Mesendoderm (in vitro differentiated cells): ENCODE measurements around the gene PCDHGB2.

Source experiments
- DNase-seq: peaks from one replicate; pipeline ENCODE4 v3.0.0; 2013
- H2AK5ac ChIP-seq: 2 replicates; pipeline ENCODE4 v1.6.1; 2013; ENCODE audit warnings: low read length, inconsistent platforms
- H2BK120ac ChIP-seq: 2 replicates; pipeline ENCODE4 v1.6.1; 2013; ENCODE audit warnings: low read depth, mild to moderate bottlenecking, low read length, moderate library complexity, mixed read lengths
- H2BK15ac ChIP-seq: replicated peaks from 2 replicates; pipeline ENCODE4 v1.6.1; 2013; ENCODE audit warnings: low read depth, mild to moderate bottlenecking, moderate library complexity
- H2BK5ac ChIP-seq: 2 replicates; pipeline ENCODE4 v1.6.1; 2013; ENCODE audit warnings: low read length, inconsistent platforms
- H3K18ac ChIP-seq: 2 replicates; pipeline ENCODE4 v1.6.1; 2013; ENCODE audit warnings: mild to moderate bottlenecking, low read length, mixed read lengths
- H3K23ac ChIP-seq: one replicate; pipeline ENCODE4 v1.6.1; 2013; ENCODE audit warnings: low read length
- H3K27ac ChIP-seq: 2 replicates; pipeline ENCODE4 v1.5.1; 2013; ENCODE audit warnings: low read depth, mild to moderate bottlenecking, inconsistent platforms, low read length, moderate library complexity
- H3K27me3 ChIP-seq: 2 replicates; pipeline ENCODE4 v1.6.1; 2013; ENCODE audit warnings: low read length, control low read depth, mild to moderate bottlenecking, inconsistent platforms; ENCODE audit not compliant: insufficient read depth, poor library complexity
- H3K36me3 ChIP-seq: 2 replicates; pipeline ENCODE4 v1.6.1; 2013; ENCODE audit warnings: low read length, inconsistent platforms; ENCODE audit not compliant: control insufficient read depth, insufficient read depth
- H3K4ac ChIP-seq: one replicate; pipeline ENCODE4 v1.6.1; 2013; ENCODE audit warnings: low read depth, mild to moderate bottlenecking, low read length, moderate library complexity
- H3K4me1 ChIP-seq: 2 replicates; pipeline ENCODE4 v1.6.1; 2013; ENCODE audit warnings: low read depth, low read length, inconsistent platforms; ENCODE audit not compliant: control insufficient read depth
- H3K4me2 ChIP-seq: 2 replicates; pipeline ENCODE4 v1.6.1; 2013; ENCODE audit warnings: low read length
- H3K4me3 ChIP-seq: 2 replicates; pipeline ENCODE4 v1.5.1; 2013; ENCODE audit warnings: mild to moderate bottlenecking, low read length
- H3K56ac ChIP-seq: one replicate; pipeline ENCODE4 v1.6.1; 2013; ENCODE audit warnings: low read length
- H3K79me1 ChIP-seq: 2 replicates; pipeline ENCODE4 v1.6.1; 2013; ENCODE audit warnings: low read length, inconsistent platforms
- H3K79me2 ChIP-seq: 2 replicates; pipeline ENCODE4 v1.6.1; 2013; ENCODE audit warnings: mild to moderate bottlenecking, low read length; ENCODE audit not compliant: control insufficient read depth, insufficient read depth
- H3K9ac ChIP-seq: 2 replicates; pipeline ENCODE4 v1.6.1; 2013; ENCODE audit warnings: low read length, inconsistent platforms
- H4K5ac ChIP-seq: one replicate; pipeline ENCODE4 v1.6.1; 2013; ENCODE audit warnings: low read length
- H4K8ac ChIP-seq: one replicate; pipeline ENCODE4 v1.6.1; 2013; ENCODE audit warnings: low read depth, mild to moderate bottlenecking, control low read depth, low read length, moderate library complexity
- WGBS: extraction: QIAGEN DNeasy Blood & Tissue Kit; methylation state at CpG from one replicate; pipeline ENCODE4 v1.1.7; 2013; ENCODE audit warnings: low lambda C conversion rate, missing lambda C conversion rate; ENCODE audit not compliant: insufficient coverage; ENCODE audit errors: extremely low coverage; 5-methylcytosine and 5-hydroxymethylcytosine counted together

The PCDHGB2 gene

DNA sequence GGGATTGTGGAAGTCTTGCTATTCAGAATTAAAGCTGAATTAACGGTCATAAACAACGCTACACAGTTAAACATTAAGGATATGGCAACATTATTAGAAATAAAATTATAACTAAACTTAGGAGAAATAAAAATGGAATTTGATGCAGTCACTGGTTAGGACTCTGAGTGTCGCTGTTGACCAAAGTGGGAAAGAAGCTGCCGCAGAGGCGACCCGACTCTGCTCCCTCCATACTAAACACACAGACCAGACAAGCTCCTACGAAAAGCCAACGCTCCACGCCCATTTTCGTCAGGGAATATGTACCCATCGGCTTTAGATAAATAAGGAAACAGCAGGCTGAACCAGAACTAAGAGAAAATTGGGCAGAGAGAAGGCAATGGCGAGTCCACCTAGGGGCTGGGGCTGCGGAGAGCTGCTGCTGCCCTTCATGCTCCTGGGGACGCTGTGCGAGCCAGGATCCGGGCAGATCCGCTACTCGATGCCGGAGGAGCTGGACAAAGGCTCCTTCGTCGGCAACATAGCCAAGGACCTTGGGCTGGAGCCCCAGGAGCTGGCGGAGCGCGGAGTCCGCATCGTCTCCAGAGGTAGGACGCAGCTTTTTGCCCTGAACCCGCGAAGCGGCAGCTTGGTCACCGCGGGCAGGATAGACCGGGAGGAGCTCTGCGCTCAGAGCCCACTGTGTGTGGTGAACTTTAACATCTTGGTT lies 4.3 kb downstream of the PCDHGB2 start, which contains the start of gene PCDHGA5:
Gene PCDHGA5 (plus strand): TSS at position 211 of the 709 bp plus-strand sequence. CDS start 169 bp downstream, at position 380.
- H3K4me1 ChIP-seq: no peaks in the 10 kb centered on the region
- no peak within 1 kb of the TSS for H2AK5ac ChIP-seq
- no peaks in the 10 kb centered on the region for H3K36me3 ChIP-seq
- H2BK120ac ChIP-seq: no peak within 1 kb of the TSS
- H4K8ac ChIP-seq: no peak within 1 kb of the TSS
- H3K9ac ChIP-seq: no peak within 1 kb of the TSS
- no peak within 1 kb of the TSS for H2BK5ac ChIP-seq
- H3K79me1 ChIP-seq: no peaks in the 10 kb centered on the region
- no peak within 1 kb of the TSS for H3K23ac ChIP-seq
- H3K27ac ChIP-seq: no peak within 1 kb of the TSS
- H4K5ac ChIP-seq: no peak within 1 kb of the TSS
- H3K4me3 ChIP-seq: no peak within 1 kb of the TSS
- no peak within 1 kb of the TSS for H3K18ac ChIP-seq
- H3K4me2 ChIP-seq: no peak within 1 kb of the TSS
- H3K79me2 ChIP-seq: no peaks in the 10 kb centered on the region
- no peak within 1 kb of the TSS for H2BK15ac ChIP-seq
- WGBS: no CpG with 5 or more reads among the region's 34 CpGs
- H3K4ac ChIP-seq: no peak within 1 kb of the TSS
- no peaks in the 10 kb centered on the region for H3K27me3 ChIP-seq
- DNase-seq: no peak
- no peak within 1 kb of the TSS for H3K56ac ChIP-seq

DNA sequence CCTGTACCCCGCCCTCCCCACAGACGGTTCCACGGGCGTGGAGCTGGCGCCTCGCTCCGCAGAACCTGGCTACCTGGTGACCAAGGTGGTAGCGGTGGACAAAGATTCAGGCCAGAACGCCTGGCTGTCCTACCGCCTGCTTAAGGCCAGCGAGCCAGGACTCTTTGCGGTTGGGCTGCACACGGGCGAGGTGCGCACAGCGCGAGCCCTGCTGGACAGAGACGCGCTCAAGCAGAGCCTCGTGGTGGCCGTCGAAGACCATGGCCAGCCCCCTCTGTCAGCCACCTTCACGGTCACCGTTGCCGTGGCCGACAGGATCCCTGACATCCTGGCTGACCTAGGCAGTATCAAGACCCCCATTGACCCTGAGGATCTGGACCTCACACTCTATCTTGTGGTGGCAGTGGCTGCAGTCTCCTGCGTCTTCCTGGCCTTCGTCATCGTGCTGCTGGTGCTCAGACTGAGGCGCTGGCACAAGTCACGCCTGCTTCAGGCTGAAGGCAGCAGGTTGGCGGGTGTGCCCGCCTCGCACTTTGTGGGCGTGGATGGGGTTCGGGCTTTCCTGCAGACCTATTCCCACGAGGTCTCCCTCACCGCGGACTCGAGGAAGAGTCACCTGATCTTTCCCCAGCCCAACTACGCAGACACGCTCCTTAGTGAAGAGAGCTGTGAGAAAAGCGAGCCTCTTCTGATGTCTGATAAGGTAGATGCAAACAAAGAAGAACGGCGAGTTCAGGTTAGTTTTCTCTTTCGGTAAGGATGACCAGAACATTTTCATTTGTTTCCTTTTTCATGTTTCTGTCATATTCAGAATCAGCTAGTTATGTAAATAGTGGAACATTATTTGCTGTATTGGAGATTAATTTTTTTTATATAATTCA lies 6.5 kb downstream of the PCDHGB2 start:
- Histone ChIP-seq H2AK5ac (no peak overlapping the region), H3K36me3 (no peaks in the 10 kb centered on the region), H2BK15ac (no peak overlapping the region), H3K4me2 (no peak overlapping the region), H3K56ac (no peak overlapping the region), H3K27me3 (no peaks in the 10 kb centered on the region), H3K9ac (no peak overlapping the region), H3K4ac (no peak overlapping the region), H4K8ac (no peak overlapping the region), H3K79me1 (no peaks in the 10 kb centered on the region), H3K27ac (no peak overlapping the region), H3K23ac (no peak overlapping the region), H3K4me1 (no peaks in the 10 kb centered on the region), H2BK120ac (no peak overlapping the region), H3K18ac (no peak overlapping the region), H3K79me2 (no peaks in the 10 kb centered on the region), H2BK5ac (no peak overlapping the region), H4K5ac (no peak overlapping the region), H3K4me3 (no peak overlapping the region)
- WGBS: no CpG with 5 or more reads among the region's 46 CpGs
- no peak for DNase-seq

DNA sequence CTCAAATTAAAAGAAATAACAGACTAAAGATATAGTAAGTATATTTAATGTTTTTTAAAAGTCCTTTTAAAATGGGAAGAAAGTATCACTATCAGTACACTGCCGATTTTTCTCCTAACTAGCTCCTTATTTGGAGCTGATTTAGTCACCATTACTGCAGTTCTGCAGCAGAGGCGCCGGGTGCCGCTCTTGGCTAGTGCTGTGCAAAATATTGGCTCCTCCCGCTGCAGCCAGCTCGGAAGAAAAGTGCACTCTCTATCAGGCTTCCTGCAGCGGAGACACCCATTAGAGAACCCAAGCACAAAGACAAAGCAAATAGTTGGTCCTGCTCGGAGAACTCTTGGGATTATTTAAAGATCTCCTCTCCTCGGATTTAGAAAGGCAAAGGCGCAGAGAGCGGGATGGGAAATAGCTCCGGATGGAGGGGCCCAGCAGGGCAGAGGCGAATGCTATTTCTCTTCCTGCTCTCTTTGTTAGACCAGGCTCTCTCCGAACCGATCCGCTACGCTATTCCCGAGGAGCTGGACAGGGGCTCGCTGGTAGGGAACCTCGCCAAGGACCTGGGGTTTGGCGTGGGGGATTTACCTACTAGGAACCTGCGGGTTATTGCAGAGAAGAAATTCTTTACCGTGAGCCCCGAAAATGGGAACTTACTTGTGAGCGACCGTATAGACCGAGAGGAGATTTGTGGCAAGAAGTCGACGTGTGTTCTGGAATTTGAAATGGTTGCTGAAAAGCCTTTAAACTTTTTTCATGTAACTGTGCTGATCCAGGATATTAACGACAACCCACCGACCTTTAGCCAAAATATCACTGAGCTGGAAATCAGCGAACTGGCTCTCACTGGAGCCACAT lies 10.4 kb downstream of the PCDHGB2 start, which contains the start of gene PCDHGB3:
Gene PCDHGB3 (plus strand): TSS at position 249 of the 855 bp plus-strand sequence. CDS start 153 bp downstream, at position 402.
- DNase-seq: no peak
- Histone ChIP-seq H4K8ac (no peak within 1 kb of the TSS), H4K5ac (no peak within 1 kb of the TSS), H3K9ac (no peak within 1 kb of the TSS), H2BK5ac (no peak within 1 kb of the TSS), H3K23ac (no peak within 1 kb of the TSS), H2AK5ac (no peak within 1 kb of the TSS), H3K56ac (no peak within 1 kb of the TSS), H3K79me1 (no peaks in the 10 kb centered on the region), H3K18ac (no peak within 1 kb of the TSS), H3K27me3 (no peaks in the 10 kb centered on the region), H3K27ac (no peak within 1 kb of the TSS), H3K36me3 (no peaks in the 10 kb centered on the region), H2BK120ac (no peak within 1 kb of the TSS), H3K4me3 (no peak within 1 kb of the TSS), H3K79me2 (no peaks in the 10 kb centered on the region), H2BK15ac (no peak within 1 kb of the TSS), H3K4me2 (no peak within 1 kb of the TSS), H3K4ac (no peak within 1 kb of the TSS), H3K4me1 (no peaks in the 10 kb centered on the region)
- WGBS: no CpG with 5 or more reads among the region's 32 CpGs

DNA sequence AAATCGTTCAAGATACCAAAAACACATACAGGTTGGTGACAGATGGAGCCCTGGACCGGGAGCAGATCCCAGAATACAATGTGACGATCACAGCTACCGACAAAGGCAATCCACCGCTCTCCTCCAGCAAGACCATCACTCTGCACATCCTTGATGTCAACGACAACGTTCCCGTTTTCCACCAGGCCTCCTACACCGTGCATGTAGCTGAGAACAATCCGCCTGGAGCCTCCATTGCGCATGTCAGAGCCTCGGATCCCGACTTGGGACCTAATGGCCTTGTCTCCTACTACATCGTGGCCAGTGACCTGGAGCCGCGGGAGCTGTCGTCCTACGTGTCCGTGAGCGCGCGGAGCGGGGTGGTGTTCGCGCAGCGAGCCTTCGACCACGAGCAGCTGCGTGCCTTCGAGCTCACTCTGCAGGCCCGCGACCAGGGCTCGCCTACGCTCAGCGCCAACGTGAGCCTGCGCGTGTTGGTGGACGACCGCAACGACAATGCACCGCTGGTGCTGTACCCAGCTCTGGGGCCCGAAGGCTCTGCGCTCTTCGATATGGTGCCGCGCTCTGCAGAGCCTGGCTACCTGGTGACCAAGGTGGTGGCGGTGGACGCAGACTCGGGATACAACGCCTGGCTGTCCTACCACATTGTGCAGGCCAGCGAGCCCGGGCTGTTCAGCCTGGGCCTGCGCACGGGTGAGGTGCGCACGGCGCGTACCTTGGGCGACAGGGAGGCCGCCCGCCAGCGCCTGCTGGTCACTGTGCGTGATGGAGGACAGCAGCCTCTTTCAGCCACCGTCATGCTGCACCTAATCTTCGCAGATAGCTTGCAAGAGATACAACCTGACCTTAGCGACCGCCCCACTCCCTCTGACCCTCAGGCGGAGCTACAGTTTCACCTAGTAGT lies 12.0 kb downstream of the PCDHGB2 start:
- H2BK5ac ChIP-seq: no peak overlapping the region
- H3K4me2 ChIP-seq: no peak overlapping the region
- H2AK5ac ChIP-seq: no peak overlapping the region
- no peaks in the 10 kb centered on the region for H3K79me1 ChIP-seq
- no peak overlapping the region for H2BK15ac ChIP-seq
- no peak overlapping the region for H3K9ac ChIP-seq
- WGBS: no CpG with 5 or more reads among the region's 69 CpGs
- no peaks in the 10 kb centered on the region for H3K79me2 ChIP-seq
- H3K23ac ChIP-seq: no peak overlapping the region
- H3K36me3 ChIP-seq: no peaks in the 10 kb centered on the region
- H3K18ac ChIP-seq: no peak overlapping the region
- H3K27me3 ChIP-seq: no peaks in the 10 kb centered on the region
- H4K5ac ChIP-seq: no peak overlapping the region
- H2BK120ac ChIP-seq: no peak overlapping the region
- no peak overlapping the region for H3K56ac ChIP-seq
- no peak for DNase-seq
- H3K4me3 ChIP-seq: no peak overlapping the region
- no peak overlapping the region for H3K27ac ChIP-seq
- no peak overlapping the region for H3K4ac ChIP-seq
- no peaks in the 10 kb centered on the region for H3K4me1 ChIP-seq
- no peak overlapping the region for H4K8ac ChIP-seq
